Stomach (tissue), 9 donors: Measurements from ENCODE around the gene GGA1. TPM values are rescaled to one million over a fixed set of nuclear protein-coding genes. Genes with fewer than 3 reads are reported as not detected.

ENCODE experiments used
- DNase-seq, 2 donors: peaks; one replicate each; pipeline versions ENCODE4 v3.0.0 to v3.0.0-alpha.2; 2013 to 2019
- H3K27ac ChIP-seq, 5 donors: fragments of 200-600 bp in 4 of 5; sonication (generic) in 4 of 5; one replicate each; pipeline ENCODE4 v1.5.1; 2013 to 2019; ENCODE audit warnings: mild to moderate bottlenecking in 1 of 5, moderate library complexity in 1 of 5
- H3K27me3 ChIP-seq, 3 donors: fragments of 200-600 bp; sonication (generic); one replicate each; pipeline ENCODE4 v1.5.1; 2017 to 2019; ENCODE audit warnings: mixed run types in 1 of 3
- H3K36me3 ChIP-seq, 4 donors: fragments of 200-600 bp; sonication (generic); 1 replicate in 3 of 4; 2 replicates in 1 of 4; pipeline ENCODE4 v1.5.1; 2016 to 2019
- H3K4me1 ChIP-seq, 4 donors: fragments of 200-600 bp; sonication (generic); one replicate each; pipeline ENCODE4 v1.5.1; 2016 to 2019
- H3K4me3 ChIP-seq, 4 donors: fragments of 200-600 bp; sonication (generic) in 3 of 4; one replicate each; pipeline ENCODE4 v1.5.1; 2016 to 2019; ENCODE audit warnings: mild to moderate bottlenecking in 1 of 4
- H3K9me3 ChIP-seq, 4 donors: fragments of 200-600 bp; sonication (generic); one replicate each; pipeline ENCODE4 v1.5.1; 2016 to 2019
- CTCF ChIP-seq, 7 experiments: fragments of 450-650 bp in 4 of 7; fragments of 200-600 bp in 3 of 7; sonication (generic) in 3 of 7; IDR thresholded peaks; one replicate each; pipeline ENCODE4 v1.5.1; 2016 to 2019; ENCODE audit warnings: antibody characterized with exemption in 7 of 7, control low read depth in 2 of 7, mild to moderate bottlenecking in 1 of 7
- EP300 ChIP-seq: sonication (generic); formaldehyde crosslinking; IDR thresholded peaks from one replicate; pipeline ENCODE4 v1.6.1; 2017; ENCODE audit warnings: antibody characterized with exemption
- POLR2A ChIP-seq, 4 donors: fragments of 450-650 bp; IDR thresholded peaks; one replicate each; pipeline ENCODE4 v1.6.1; 2016; ENCODE audit warnings: antibody characterized with exemption in 4 of 4, control low read depth in 2 of 4, mild to moderate bottlenecking in 1 of 4, moderate library complexity in 1 of 4
- POLR2AphosphoS5 ChIP-seq, 3 donors: sonication (generic); formaldehyde crosslinking; IDR thresholded peaks; one replicate each; pipeline ENCODE4 v1.6.1; 2016; ENCODE audit warnings: antibody characterized with exemption in 3 of 3
- WGBS, 5 donors: extraction: QIAGEN DNeasy Blood & Tissue Kit in 3 of 5; methylation state at CpG; one replicate each; pipeline versions ENCODE4 v1.1.5 to v1.1.7; 2013 to 2018; 5-methylcytosine and 5-hydroxymethylcytosine counted together
- intact Hi-C: fragments of 100-400 bp; cut with DNase I; formaldehyde crosslinking; loops from one replicate; pipeline ENCODE4 v1.15.1; 2023; ENCODE audit warnings: low total_unique reads
- polyA plus RNA-seq, 3 donors: library from polyadenylated mRNA; stranded (reverse); fragments of 200-250 nt; gene quantifications; one replicate each; pipeline ENCODE4 v1.2.3, GENCODE V29; 2013
- total RNA-seq, 5 donors: library from RNA; depleted of rRNA; stranded (reverse); fragments of >200 nt; gene quantifications; one replicate each; pipeline versions ENCODE4 v1.1.0 to v1.2.3, GENCODE V29; 2014 to 2016
- donor health status: healthy with polysubstance abuse.
- donor health status: Bipolar disorder and iron deficiency.
- donor health status: healthy.

Gene GGA1
- total and polyA plus RNA-seq, 8 donors, result 30.3 to 87.9 (median 45.9) TPM

GRCh38 chr22:37566903-37567798 is 41.5 kb upstream of the GGA1 start:
- peak; percentile 95 to 96 for DNase-seq
- Histone ChIP-seq H3K27ac (peak overlapping the region; percentile 89 to 100 (median 99)), H3K9me3 (no peaks in the 10 kb centered on the region), H3K4me1 (peaks cover 76 to 97% (median 94%) of the 10 kb centered on the region in 4 donors), H3K36me3 (peaks cover 20 to 38% (median 30%) of the 10 kb centered on the region in 4 donors), H3K4me3 (peak overlapping the region in 2 of 4 donors; percentile 26 to 67), H3K27me3 (peaks cover 0 to 7% (median 0%) of the 10 kb centered on the region in 3 donors)
- intact Hi-C loops, result no loop called here
- WGBS, 5 donors, result 14 to 38% (median 23%) methylated on average over 14 to 16 of the region's 16 CpGs
- no peak for TF ChIP-seq POLR2A (IDR thresholded peaks at IDR 0.05)
- TF ChIP-seq CTCF (IDR thresholded peaks at IDR 0.05), result peak in 6 of 7 experiments; percentile 35 to 99 (median 94)
- peak in 2 of 3 donors; percentile 72 to 87 for TF ChIP-seq POLR2AphosphoS5 (IDR thresholded peaks at IDR 0.05)
- TF ChIP-seq EP300, result no peak

- peaks cover 20 to 38% (median 30%) of the 10 kb centered on the region in 4 donors for H3K36me3 ChIP-seq
- 35 to 68% (median 59%) methylated on average over 14 to 15 of the region's 15 CpGs for WGBS, 5 donors
- peak overlapping the region in 1 of 4 donors; percentile 2 for H3K4me3 ChIP-seq
- TF ChIP-seq POLR2AphosphoS5 (IDR thresholded peaks at IDR 0.05) (no peak), CTCF (IDR thresholded peaks at IDR 0.05) (no peak), EP300 (no peak), POLR2A (IDR thresholded peaks at IDR 0.05) (no peak)
- H3K9me3 ChIP-seq, result no peaks in the 10 kb centered on the region
- H3K4me1 ChIP-seq, result peaks cover 69 to 89% (median 85%) of the 10 kb centered on the region in 4 donors
- H3K27me3 ChIP-seq, result no peaks in the 10 kb centered on the region
- intact Hi-C loops, result no loop called here
- peak overlapping the region; percentile 89 to 100 (median 99) for H3K27ac ChIP-seq
- DNase-seq, result no peak
Observed at GRCh38 chr22:37568012-37568411, 40.6 kb upstream of the GGA1 start.

- 35 to 58% (median 38%) methylated on average over 5 to 14 of the region's 14 CpGs for WGBS, 5 donors
- DNase-seq, result no peak
- peak overlapping the region; percentile 89 to 100 (median 99) for H3K27ac ChIP-seq
- H3K27me3 ChIP-seq, result no peaks in the 10 kb centered on the region
- H3K4me1 ChIP-seq, result peaks cover 64 to 84% (median 80%) of the 10 kb centered on the region in 4 donors
- TF ChIP-seq POLR2A (IDR thresholded peaks at IDR 0.05) (no peak), EP300 (no peak), POLR2AphosphoS5 (IDR thresholded peaks at IDR 0.05) (no peak), CTCF (IDR thresholded peaks at IDR 0.05) (no peak)
- H3K36me3 ChIP-seq, result peaks cover 20 to 38% (median 30%) of the 10 kb centered on the region in 4 donors
- H3K9me3 ChIP-seq, result no peaks in the 10 kb centered on the region
- peak overlapping the region in 1 of 4 donors; percentile 5 for H3K4me3 ChIP-seq
- intact Hi-C loops, result no loop called here
Observed at GRCh38 chr22:37568448-37569008, 40.1 kb upstream of the GGA1 start.
